PC-3 (cell line): ENCODE results near the gene LEP. TPM values are rescaled to one million over a fixed set of nuclear protein-coding genes. Genes with fewer than 3 reads are reported as not detected.
"Not testable (repeated sequence)": the region's sequence is repeated elsewhere in the genome, so short reads cannot be mapped to it uniquely, and the experiment has no call there.

Experiments used
- ATAC-seq: fragments of 200-7000 bp; cut with Tn5 transposase; 2 replicates; pipeline ENCODE4 v1.9.1; 2020; ENCODE audit warnings: mild to moderate bottlenecking, moderate library complexity
- BruUV-seq: library from RNA; stranded (reverse); fragments of 400-500 nt; replicated peaks from 2 replicates; lab custom pipeline; 2021; lab: Mats Ljungman, UMichigan
- CTCF ChIA-PET: fragments of 300-600 bp; sonication (Branson Sonifier 250); formaldehyde crosslinking; loops from one replicate; lab custom pipeline; 2022; ENCODE audit warnings: antibody characterized with exemption; lab: Charles Lee
- POLR2A ChIA-PET: fragments of 300-600 bp; sonication (Branson Sonifier 250); formaldehyde crosslinking; loops from one replicate; lab custom pipeline; 2022; ENCODE audit warnings: antibody characterized with exemption; ENCODE audit not compliant: unreplicated experiment; lab: Charles Lee
- DNase-seq: peaks from one replicate; pipeline ENCODE4 v3.0.0-alpha.2; 2015
- H2AFZ ChIP-seq: fragments of 300-600 bp; sonication (generic); 2 replicates; pipeline ENCODE4 v1.6.0; 2016; ENCODE audit warnings: antibody characterized with exemption, low read length
- H3F3A ChIP-seq: fragments of 300-600 bp; sonication (generic); one replicate; pipeline ENCODE4 v1.6.0; 2017; ENCODE audit warnings: antibody characterized with exemption, low read length, control low read depth, mild to moderate bottlenecking; ENCODE audit not compliant: unreplicated experiment
- H3K27ac ChIP-seq: fragments of 300-600 bp; sonication (generic); 2 replicates; pipeline ENCODE4 v1.5.1; 2016; ENCODE audit warnings: mild to moderate bottlenecking, low read length
- H3K27me3 ChIP-seq: fragments of 300-600 bp; sonication (generic); 2 replicates; pipeline ENCODE4 v1.6.1; 2016; ENCODE audit warnings: low read length, mixed read lengths
- H3K36me3 ChIP-seq: fragments of 300-600 bp; sonication (generic); 2 replicates; pipeline ENCODE4 v1.6.1; 2016; ENCODE audit warnings: low read depth, mixed run types, low read length, mixed read lengths
- H3K4me1 ChIP-seq: fragments of 300-600 bp; sonication (generic); 2 replicates; pipeline ENCODE4 v1.5.1; 2016; ENCODE audit warnings: low read length; ENCODE audit not compliant: insufficient read depth
- H3K4me2 ChIP-seq: fragments of 300-600 bp; sonication (generic); 2 replicates; pipeline ENCODE4 v1.6.0; 2016; ENCODE audit warnings: low read length
- H3K4me3 ChIP-seq: fragments of 300-600 bp; sonication (generic); 2 replicates; pipeline ENCODE4 v1.5.1; 2016; ENCODE audit warnings: mild to moderate bottlenecking, low read length, mixed read lengths
- H3K79me2 ChIP-seq: fragments of 300-600 bp; sonication (generic); 2 replicates; pipeline ENCODE4 v1.6.1; 2017; ENCODE audit warnings: low read length, mixed read lengths
- H3K9ac ChIP-seq: fragments of 300-600 bp; sonication (generic); 2 replicates; pipeline ENCODE4 v1.6.0; 2016; ENCODE audit warnings: mild to moderate bottlenecking, low read length
- H3K9me2 ChIP-seq: fragments of 300-600 bp; sonication (generic); replicated peaks from 2 replicates; pipeline ENCODE4 v1.6.1; 2016; ENCODE audit warnings: mixed run types, low read length, mixed read lengths
- H3K9me3 ChIP-seq: fragments of 300-600 bp; sonication (generic); 2 replicates; pipeline ENCODE4 v1.6.1; 2016; ENCODE audit warnings: low read length, mixed read lengths
- H4K20me1 ChIP-seq: fragments of 300-600 bp; sonication (generic); 2 replicates; pipeline ENCODE4 v1.6.1; 2016; ENCODE audit warnings: low read length, mixed read lengths
- EZH2 ChIP-seq: fragments of 300-600 bp; sonication (generic); IDR thresholded peaks from one replicate; pipeline ENCODE4 v1.6.1; 2017; ENCODE audit warnings: antibody characterized with exemption, mild to moderate bottlenecking, low read length; ENCODE audit not compliant: unreplicated experiment
- EZH2phosphoT487 ChIP-seq: fragments of 300-600 bp; sonication (generic); IDR thresholded peaks from 2 replicates; pipeline ENCODE4 v1.6.1; 2018; ENCODE audit warnings: mild to moderate bottlenecking, antibody characterized with exemption, low read length, borderline replicate concordance
- intact Hi-C: fragments of 100-400 bp; cut with micrococcal nuclease; formaldehyde crosslinking; loops from 2 replicates; pipeline ENCODE4 v1.9.0; 2023
- total RNA-seq: library from RNA; depleted of rRNA; stranded (reverse); fragments of >200 nt; gene quantifications from 2 replicates; pipeline ENCODE4 v1.2.3, GENCODE V29; 2014
- TF ChIP-seq, protein P1 (sequence below): fragments of 300-600 bp; sonication (generic); conservative IDR thresholded peaks from 2 replicates; pipeline ENCODE4 v1.5.1; 2017; ENCODE audit warnings: antibody characterized with exemption, low read depth, mild to moderate bottlenecking, low read length

The LEP gene
- total RNA-seq, 1 experiment from 2014 or later: not detected

DNA sequence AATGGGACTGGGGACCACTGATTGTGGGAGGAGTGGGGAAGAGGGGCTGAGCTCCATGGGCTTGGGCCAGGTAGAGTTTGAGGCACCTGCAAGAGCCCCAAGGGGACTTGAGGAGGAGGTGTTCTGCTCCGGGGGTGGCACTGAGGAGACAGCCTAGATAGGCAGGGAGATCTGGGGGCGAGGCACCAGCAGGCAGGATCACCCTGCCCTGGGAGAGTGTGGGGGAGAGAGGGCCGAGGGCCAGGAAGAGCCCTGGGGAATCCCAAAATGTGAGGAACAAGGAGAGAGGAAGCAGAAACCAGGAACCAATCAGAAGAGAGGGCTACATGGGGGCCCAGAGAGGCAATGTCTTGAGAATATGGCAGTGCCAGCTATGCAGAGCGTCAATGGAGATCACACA is 34.6 kb downstream of the LEP start:
- POLR2A ChIA-PET: no interaction called here

DNA sequence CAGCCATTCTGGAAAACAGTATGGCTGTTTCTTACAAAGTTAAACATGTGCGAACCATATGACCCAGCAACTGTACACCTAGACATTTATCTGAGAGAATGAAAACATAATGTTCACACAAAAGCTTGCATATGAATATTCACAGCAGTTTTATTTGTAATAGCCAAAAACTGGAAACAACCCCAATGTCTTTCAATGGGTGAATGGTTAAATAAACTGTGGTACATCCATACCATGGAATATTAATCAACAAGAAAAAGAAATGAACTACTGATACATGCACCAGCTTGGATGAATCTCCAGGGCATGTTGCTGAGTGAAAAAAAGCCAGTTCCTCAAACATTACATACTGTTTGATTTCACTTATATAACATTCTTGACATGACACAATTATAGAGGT is 37.3 kb downstream of the LEP start:
- intact Hi-C loops: no loop called here
- no peak overlapping the region for H3K27ac ChIP-seq
- no peak for DNase-seq
- no peak overlapping the region for H2AFZ ChIP-seq
- no peaks in the 10 kb centered on the region for H3K4me1 ChIP-seq
- ATAC-seq: no peak
- H4K20me1 ChIP-seq: no peaks in the 10 kb centered on the region
- ChIA-PET CTCF (no interaction called here), POLR2A (no interaction called here)
- no peak for TF ChIP-seq EZH2
- H3K9me3 ChIP-seq: no peaks in the 10 kb centered on the region
- H3K4me3 ChIP-seq: no peak overlapping the region
- no peaks in the 10 kb centered on the region for H3K79me2 ChIP-seq
- no peak overlapping the region for H3K4me2 ChIP-seq
- H3K9me2 ChIP-seq: no peaks in the 10 kb centered on the region
- H3K27me3 ChIP-seq: no peaks in the 10 kb centered on the region
- no peak overlapping the region for H3K9ac ChIP-seq
- H3K36me3 ChIP-seq: no peaks in the 10 kb centered on the region
- BruUV-seq: no TSS peak
- H3F3A ChIP-seq: no peaks in the 10 kb centered on the region

More for the DNA sequence above, 34.6 kb downstream of the LEP start:
- no peak overlapping the region for H3K4me3 ChIP-seq
- no peaks in the 10 kb centered on the region for H3K36me3 ChIP-seq
- no TSS peak for BruUV-seq
- intact Hi-C loops: no loop called here
- no peaks in the 10 kb centered on the region for H3F3A ChIP-seq
- ATAC-seq (no peak), DNase-seq (no peak)
- no peaks in the 10 kb centered on the region for H4K20me1 ChIP-seq
- H3K4me2 ChIP-seq: no peak overlapping the region
- no peak for TF ChIP-seq EZH2
- no peak for TF ChIP-seq EZH2phosphoT487
- TF ChIP-seq, protein P1, sequence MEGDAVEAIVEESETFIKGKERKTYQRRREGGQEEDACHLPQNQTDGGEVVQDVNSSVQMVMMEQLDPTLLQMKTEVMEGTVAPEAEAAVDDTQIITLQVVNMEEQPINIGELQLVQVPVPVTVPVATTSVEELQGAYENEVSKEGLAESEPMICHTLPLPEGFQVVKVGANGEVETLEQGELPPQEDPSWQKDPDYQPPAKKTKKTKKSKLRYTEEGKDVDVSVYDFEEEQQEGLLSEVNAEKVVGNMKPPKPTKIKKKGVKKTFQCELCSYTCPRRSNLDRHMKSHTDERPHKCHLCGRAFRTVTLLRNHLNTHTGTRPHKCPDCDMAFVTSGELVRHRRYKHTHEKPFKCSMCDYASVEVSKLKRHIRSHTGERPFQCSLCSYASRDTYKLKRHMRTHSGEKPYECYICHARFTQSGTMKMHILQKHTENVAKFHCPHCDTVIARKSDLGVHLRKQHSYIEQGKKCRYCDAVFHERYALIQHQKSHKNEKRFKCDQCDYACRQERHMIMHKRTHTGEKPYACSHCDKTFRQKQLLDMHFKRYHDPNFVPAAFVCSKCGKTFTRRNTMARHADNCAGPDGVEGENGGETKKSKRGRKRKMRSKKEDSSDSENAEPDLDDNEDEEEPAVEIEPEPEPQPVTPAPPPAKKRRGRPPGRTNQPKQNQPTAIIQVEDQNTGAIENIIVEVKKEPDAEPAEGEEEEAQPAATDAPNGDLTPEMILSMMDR: no peak
- H3K79me2 ChIP-seq: no peaks in the 10 kb centered on the region
- no peaks in the 10 kb centered on the region for H3K4me1 ChIP-seq
- H3K9me2 ChIP-seq: no peaks in the 10 kb centered on the region
- CTCF ChIA-PET: no interaction called here
- no peak overlapping the region for H3K27ac ChIP-seq
- no peaks in the 10 kb centered on the region for H3K9me3 ChIP-seq
- no peak overlapping the region for H3K9ac ChIP-seq
- H3K27me3 ChIP-seq: no peaks in the 10 kb centered on the region
- no peak overlapping the region for H2AFZ ChIP-seq

DNA sequence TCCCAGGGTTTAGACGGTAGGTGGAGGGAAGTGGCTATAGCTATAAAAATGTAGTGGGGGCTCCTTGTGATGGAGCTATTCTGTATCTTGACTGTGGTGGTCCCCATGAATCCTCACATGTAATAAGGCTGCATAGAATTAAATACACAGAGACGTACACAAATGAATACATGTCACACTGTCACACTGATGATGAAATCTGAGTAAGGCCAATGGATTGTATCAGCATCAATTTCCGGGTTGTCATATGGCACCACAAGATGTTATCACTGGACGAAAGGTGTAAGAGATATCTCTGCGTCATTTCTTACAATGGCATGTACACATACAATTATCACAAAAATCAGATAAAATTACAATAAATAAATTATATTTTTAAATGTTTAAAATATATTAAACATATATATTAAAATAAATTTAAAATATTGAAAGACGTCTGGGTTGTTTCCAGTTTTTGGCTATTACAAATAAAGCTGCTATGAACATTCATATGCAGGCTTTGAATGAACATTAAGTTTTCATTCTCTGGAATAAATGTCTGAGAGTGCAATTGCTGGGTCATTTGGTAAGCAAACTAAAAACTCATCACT is 38.1 kb downstream of the LEP start:
- Histone ChIP-seq H3K27ac (no peak overlapping the region), H3K79me2 (no peaks in the 10 kb centered on the region), H3K9me2 (no peaks in the 10 kb centered on the region), H4K20me1 (no peaks in the 10 kb centered on the region), H2AFZ (no peak overlapping the region), H3K9ac (no peak overlapping the region), H3F3A (no peaks in the 10 kb centered on the region), H3K36me3 (no peaks in the 10 kb centered on the region), H3K4me3 (no peak overlapping the region), H3K4me1 (no peaks in the 10 kb centered on the region), H3K9me3 (no peaks in the 10 kb centered on the region), H3K4me2 (no peak overlapping the region), H3K27me3 (no peaks in the 10 kb centered on the region)
- ATAC-seq (no peak), DNase-seq (no peak)
- no TSS peak for BruUV-seq
- ChIA-PET POLR2A (no interaction called here), CTCF (no interaction called here)
- intact Hi-C loops: no loop called here
- TF ChIP-seq EZH2 (no peak), EZH2phosphoT487 (no peak)
- TF ChIP-seq, protein P1: no peak

DNA sequence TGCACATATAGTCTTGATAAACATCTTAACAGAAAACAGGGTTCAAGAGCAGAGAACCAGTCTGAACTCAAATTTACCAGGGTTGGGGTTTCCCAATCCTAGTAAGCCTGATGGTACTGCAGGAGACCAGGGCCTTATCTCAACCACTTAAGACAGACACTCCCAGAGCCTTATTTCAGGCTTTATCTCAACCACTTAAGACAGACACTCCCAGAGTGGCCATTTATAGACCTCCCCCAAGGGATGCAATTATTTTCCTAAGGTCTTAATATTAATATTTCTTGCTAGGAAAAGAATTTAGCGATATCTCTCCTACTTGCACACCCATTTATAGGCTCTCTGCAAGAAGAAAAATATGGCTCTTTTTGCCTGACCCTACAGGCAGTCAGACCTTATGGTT is 39.4 kb downstream of the LEP start:
- POLR2A ChIA-PET, BruUV-seq, H3K9me2 ChIP-seq, intact Hi-C loops, ATAC-seq, H3K27ac ChIP-seq, H3K36me3 ChIP-seq, H3K27me3 ChIP-seq, H3K4me2 ChIP-seq, H3F3A ChIP-seq, DNase-seq, H3K79me2 ChIP-seq, H4K20me1 ChIP-seq, H3K9ac ChIP-seq, H2AFZ ChIP-seq, H3K4me3 ChIP-seq, H3K9me3 ChIP-seq, CTCF ChIA-PET, H3K4me1 ChIP-seq: not testable (repeated sequence)
